HEK293 (cell line): ENCODE results near the gene USP38.

Experiments used
- CTCF ChIA-PET: fragments of 350-600 bp; formaldehyde crosslinking; extraction: SDS; loops from one replicate; lab custom pipeline; 2021; ENCODE audit warnings: antibody characterized with exemption; lab: Yijun Ruan, JAX
- POLR2A ChIA-PET: fragments of 300-600 bp; formaldehyde crosslinking; extraction: SDS; loops from one replicate; lab custom pipeline; 2020; ENCODE audit warnings: antibody characterized with exemption, inconsistent platforms; lab: Yijun Ruan, JAX
- H3K27ac ChIP-seq: fragments of 200-500 bp; sonication (Bioruptor generic); 2 replicates; pipeline ENCODE4 v1.5.1; 2014; ENCODE audit warnings: low read depth, low read length, control low read depth, inconsistent platforms; ENCODE audit errors: extremely low read depth
- H3K36me3 ChIP-seq, 2 experiments: fragments of 200-500 bp in 1 of 2; sonication (Bioruptor generic) in 1 of 2; 1 replicate in 1 of 2; 2 replicates in 1 of 2; pipeline ENCODE4 v1.5.1; 2014 to 2017; ENCODE audit warnings: inconsistent platforms in 2 of 2, low read length in 2 of 2; ENCODE audit not compliant: control insufficient read depth in 2 of 2, insufficient read depth in 1 of 2
- H3K4me1 ChIP-seq: fragments of 200-500 bp; sonication (Bioruptor generic); 2 replicates; pipeline ENCODE4 v1.5.1; 2014; ENCODE audit warnings: mild to moderate bottlenecking, low read length, inconsistent platforms; ENCODE audit not compliant: control insufficient read depth, insufficient read depth
- H3K4me3 ChIP-seq: 2 replicates; pipeline ENCODE4 v1.5.1; 2011; ENCODE audit warnings: low read depth, mild to moderate bottlenecking, control low read depth, low read length, moderate library complexity
- H3K9me3 ChIP-seq: fragments of 200-500 bp; sonication (Bioruptor generic); 2 replicates; pipeline ENCODE4 v1.5.1; 2014; ENCODE audit warnings: low read depth, low read length, inconsistent platforms; ENCODE audit not compliant: control insufficient read depth, insufficient read depth
- HOXC10 ChIP-seq: sonication (generic); formaldehyde crosslinking; IDR thresholded peaks from 2 replicates; pipeline ENCODE4 v1.8.1; 2023; ENCODE audit warnings: mild to moderate bottlenecking, missing genetic modification reagents
- INSM2 ChIP-seq: fragments of 450-650 bp; formaldehyde crosslinking; IDR thresholded peaks from 2 replicates; pipeline ENCODE4 v1.5.1; 2016; ENCODE audit warnings: missing biosample characterization, missing genetic modification characterization
- KLF10 ChIP-seq: fragments of 450-650 bp; IDR thresholded peaks from 2 replicates; pipeline ENCODE4 v1.5.1; 2018; ENCODE audit warnings: missing biosample characterization, mild to moderate bottlenecking, missing genetic modification characterization
- KLF7 ChIP-seq: fragments of 450-650 bp; formaldehyde crosslinking; IDR thresholded peaks from 2 replicates; pipeline ENCODE4 v1.5.1; 2016; ENCODE audit warnings: missing biosample characterization, missing genetic modification characterization, borderline replicate concordance
- OSR2 ChIP-seq: fragments of 450-650 bp; formaldehyde crosslinking; IDR thresholded peaks from 2 replicates; pipeline ENCODE4 v1.5.1; 2016; ENCODE audit warnings: missing biosample characterization, missing genetic modification characterization
- PRDM6 ChIP-seq: fragments of 450-650 bp; formaldehyde crosslinking; IDR thresholded peaks from 2 replicates; pipeline ENCODE4 v1.5.1; 2017; ENCODE audit warnings: missing biosample characterization, missing genetic modification characterization
- RBAK ChIP-seq: fragments of 450-650 bp; formaldehyde crosslinking; IDR thresholded peaks from 2 replicates; pipeline ENCODE4 v1.5.1; 2016; ENCODE audit warnings: missing biosample characterization, missing genetic modification characterization
- SP3 ChIP-seq: fragments of 450-650 bp; formaldehyde crosslinking; IDR thresholded peaks from 2 replicates; pipeline ENCODE4 v1.5.1; 2016; ENCODE audit warnings: missing biosample characterization, missing genetic modification characterization
- SP7 ChIP-seq: fragments of 450-650 bp; formaldehyde crosslinking; IDR thresholded peaks from 2 replicates; pipeline ENCODE4 v1.5.1; 2016; ENCODE audit warnings: missing biosample characterization, missing genetic modification characterization
- YY1 ChIP-seq: fragments of 450-650 bp; formaldehyde crosslinking; IDR thresholded peaks from 2 replicates; pipeline ENCODE4 v1.5.1; 2018; ENCODE audit warnings: missing biosample characterization, missing genetic modification characterization
- ZBTB10 ChIP-seq: fragments of 450-650 bp; formaldehyde crosslinking; IDR thresholded peaks from 2 replicates; pipeline ENCODE4 v1.5.1; 2016; ENCODE audit warnings: missing biosample characterization, missing genetic modification characterization
- ZBTB48 ChIP-seq: fragments of 450-650 bp; formaldehyde crosslinking; IDR thresholded peaks from 2 replicates; pipeline ENCODE4 v1.5.1; 2016; ENCODE audit warnings: missing biosample characterization, missing genetic modification characterization
- ZFHX2 ChIP-seq: fragments of 450-650 bp; formaldehyde crosslinking; conservative IDR thresholded peaks from 2 replicates; pipeline ENCODE4 v1.5.1; 2016; ENCODE audit warnings: missing biosample characterization, missing genetic modification characterization
- ZNF140 ChIP-seq: fragments of 450-650 bp; formaldehyde crosslinking; IDR thresholded peaks from 2 replicates; pipeline ENCODE4 v1.5.1; 2016; ENCODE audit warnings: missing biosample characterization, missing genetic modification characterization
- ZNF266 ChIP-seq: fragments of 450-650 bp; formaldehyde crosslinking; IDR thresholded peaks from 2 replicates; pipeline ENCODE4 v1.5.1; 2016; ENCODE audit warnings: missing biosample characterization, missing genetic modification characterization, low read depth
- ZNF274 ChIP-seq, 2 experiments: fragments of 200-500 bp in 1 of 2; fragments of 450-650 bp in 1 of 2; sonication (Bioruptor generic) in 1 of 2; formaldehyde crosslinking in 1 of 2; IDR thresholded peaks; 2 replicates each; pipeline versions ENCODE4 v1.5.1 to v1.6.1; 2014 to 2016; ENCODE audit warnings: borderline replicate concordance in 1 of 2, inconsistent platforms in 1 of 2, low read length in 1 of 2, missing biosample characterization in 1 of 2, missing genetic modification characterization in 1 of 2
- ZNF366 ChIP-seq: fragments of 450-650 bp; formaldehyde crosslinking; conservative IDR thresholded peaks from 2 replicates; pipeline ENCODE4 v1.5.1; 2016; ENCODE audit warnings: missing biosample characterization, missing genetic modification characterization
- ZNF555 ChIP-seq: fragments of 450-650 bp; formaldehyde crosslinking; conservative IDR thresholded peaks from 2 replicates; pipeline ENCODE4 v1.5.1; 2017; ENCODE audit warnings: missing biosample characterization, mild to moderate bottlenecking, missing genetic modification characterization, inconsistent platforms
- ZNF629 ChIP-seq: fragments of 450-650 bp; formaldehyde crosslinking; IDR thresholded peaks from 2 replicates; pipeline ENCODE4 v1.5.1; 2017; ENCODE audit warnings: missing biosample characterization, missing genetic modification characterization
- ZNF645 ChIP-seq: fragments of 450-650 bp; formaldehyde crosslinking; IDR thresholded peaks from 2 replicates; pipeline ENCODE4; 2016; ENCODE audit warnings: missing biosample characterization, missing genetic modification characterization
- ZNF670 ChIP-seq: fragments of 450-650 bp; formaldehyde crosslinking; IDR thresholded peaks from 2 replicates; pipeline ENCODE4 v1.5.1; 2016; ENCODE audit warnings: missing biosample characterization, missing genetic modification characterization, low read depth
- ZNF677 ChIP-seq: fragments of 450-650 bp; IDR thresholded peaks from 2 replicates; pipeline ENCODE4 v1.5.0; 2018; ENCODE audit warnings: missing biosample characterization, mild to moderate bottlenecking, missing genetic modification characterization, moderate library complexity
- ZNF777 ChIP-seq: fragments of 450-650 bp; formaldehyde crosslinking; IDR thresholded peaks from 2 replicates; pipeline ENCODE4 v1.5.1; 2017; ENCODE audit warnings: missing biosample characterization, missing genetic modification characterization, borderline replicate concordance
- TF ChIP-seq, protein P1 (sequence below): fragments of 450-650 bp; formaldehyde crosslinking; IDR thresholded peaks from 2 replicates; pipeline ENCODE4 v1.5.1; 2016; ENCODE audit warnings: missing biosample characterization, missing genetic modification characterization
- TF ChIP-seq, protein P2 (sequence below): fragments of 450-650 bp; formaldehyde crosslinking; IDR thresholded peaks from 2 replicates; pipeline ENCODE4 v1.5.1; 2016; ENCODE audit warnings: missing biosample characterization, missing genetic modification characterization, low read depth
- TF ChIP-seq, protein P3 (sequence below): fragments of 450-650 bp; formaldehyde crosslinking; IDR thresholded peaks from 2 replicates; pipeline ENCODE4 v1.5.1; 2016; ENCODE audit warnings: missing biosample characterization, missing genetic modification characterization

USP38 gene

DNA sequence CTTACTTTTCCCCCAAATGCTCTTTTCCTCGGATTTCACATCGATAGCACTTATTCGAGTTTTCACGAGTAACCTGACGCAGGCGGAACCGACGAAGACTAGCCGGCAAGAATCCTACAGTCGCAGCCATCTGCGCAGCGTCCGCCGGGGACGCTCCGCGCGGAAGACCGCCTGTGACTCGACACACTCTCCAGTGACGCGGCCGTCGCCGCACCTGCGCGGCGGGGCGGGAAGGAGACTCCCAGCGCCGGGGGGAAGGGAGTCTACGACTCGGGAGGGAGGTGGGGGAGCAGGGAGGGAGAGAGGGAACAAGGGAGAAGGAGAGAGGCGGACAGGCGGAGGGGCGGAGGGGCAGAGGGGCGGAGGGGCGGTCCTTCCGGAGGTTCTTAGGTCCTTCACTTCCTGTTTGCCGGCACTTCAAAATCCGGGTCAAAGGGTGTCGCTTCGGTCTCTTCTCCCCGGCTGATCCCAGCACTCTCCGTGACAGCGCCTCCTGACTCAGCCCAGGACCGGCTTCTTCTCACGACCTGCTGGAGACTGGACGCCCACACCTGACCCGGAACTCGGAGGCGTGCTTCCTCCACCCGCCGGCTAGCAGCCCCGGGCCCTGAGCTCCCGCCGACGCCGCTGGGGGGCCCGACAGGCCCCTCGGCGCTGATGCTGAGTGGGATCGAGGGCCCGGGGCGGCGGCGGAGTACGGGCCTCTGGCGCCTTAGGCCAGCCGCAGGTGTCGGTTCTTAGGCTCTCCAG lies at the start of gene USP38:
USP38 (plus strand) TSS at position 415 of the 750 bp plus-strand sequence. CDS start 534 bp downstream, outside the sequence.
- CTCF ChIA-PET, result no interaction called here
- POLR2A ChIA-PET, result no interaction called here
- TF ChIP-seq ZNF629 (tag by site-specific recombination) (0 out of 2 replicates have a peak, but pooled peaks have one; percentile 59), ZFHX2 (tag by site-specific recombination) (peak; percentile 77), YY1 (no peak; the same call in 1 of the 2 replicates), ZNF555 (tag by site-specific recombination) (no peak), SP7 (peak; percentile 44; the same call in 1 of the 2 replicates), KLF7 (no peak), ZNF366 (tag by site-specific recombination) (peak; percentile 87), RBAK (tag by site-specific recombination) (no peak), SP3 (tag by site-specific recombination) (peak; percentile 50), INSM2 (0 out of 2 replicates have a peak, but pooled peaks have one; percentile 7), ZNF274 (IDR thresholded peaks at IDR 0.05; ENCODE audit: low read length) (no peak), ZNF274 (tag by site-specific recombination; IDR thresholded peaks at IDR 0.05; ENCODE audit: borderline replicate concordance) (no peak), ZNF645 (tag by site-specific recombination) (no peak), ZNF266 (tag by site-specific recombination) (no peak), KLF10 (tag by site-specific recombination) (no peak), ZBTB10 (tag by site-specific recombination) (no peak), ZNF140 (no peak), OSR2 (tag by site-specific recombination) (no peak), ZNF670 (no peak), ZBTB48 (tag by site-specific recombination) (no peak), ZNF777 (tag by site-specific recombination) (no peak), PRDM6 (peak; percentile 39; the same call in 1 of the 2 replicates), ZNF677 (no peak), HOXC10 (CRISPR knock-in tag) (no peak)
- TF ChIP-seq, protein P1, sequence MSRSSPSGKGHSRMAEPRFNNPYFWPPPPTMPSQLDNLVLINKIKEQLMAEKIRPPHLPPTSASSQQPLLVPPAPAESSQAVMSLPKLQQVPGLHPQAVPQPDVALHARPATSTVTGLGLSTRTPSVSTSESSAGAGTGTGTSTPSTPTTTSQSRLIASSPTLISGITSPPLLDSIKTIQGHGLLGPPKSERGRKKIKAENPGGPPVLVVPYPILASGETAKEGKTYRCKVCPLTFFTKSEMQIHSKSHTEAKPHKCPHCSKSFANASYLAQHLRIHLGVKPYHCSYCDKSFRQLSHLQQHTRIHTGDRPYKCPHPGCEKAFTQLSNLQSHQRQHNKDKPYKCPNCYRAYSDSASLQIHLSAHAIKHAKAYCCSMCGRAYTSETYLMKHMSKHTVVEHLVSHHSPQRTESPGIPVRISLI (tag by site-specific recombination), result no peak
- TF ChIP-seq, protein P2, sequence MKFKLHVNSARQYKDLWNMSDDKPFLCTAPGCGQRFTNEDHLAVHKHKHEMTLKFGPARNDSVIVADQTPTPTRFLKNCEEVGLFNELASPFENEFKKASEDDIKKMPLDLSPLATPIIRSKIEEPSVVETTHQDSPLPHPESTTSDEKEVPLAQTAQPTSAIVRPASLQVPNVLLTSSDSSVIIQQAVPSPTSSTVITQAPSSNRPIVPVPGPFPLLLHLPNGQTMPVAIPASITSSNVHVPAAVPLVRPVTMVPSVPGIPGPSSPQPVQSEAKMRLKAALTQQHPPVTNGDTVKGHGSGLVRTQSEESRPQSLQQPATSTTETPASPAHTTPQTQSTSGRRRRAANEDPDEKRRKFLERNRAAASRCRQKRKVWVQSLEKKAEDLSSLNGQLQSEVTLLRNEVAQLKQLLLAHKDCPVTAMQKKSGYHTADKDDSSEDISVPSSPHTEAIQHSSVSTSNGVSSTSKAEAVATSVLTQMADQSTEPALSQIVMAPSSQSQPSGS (tag by site-specific recombination), result no peak
- TF ChIP-seq, protein P3, sequence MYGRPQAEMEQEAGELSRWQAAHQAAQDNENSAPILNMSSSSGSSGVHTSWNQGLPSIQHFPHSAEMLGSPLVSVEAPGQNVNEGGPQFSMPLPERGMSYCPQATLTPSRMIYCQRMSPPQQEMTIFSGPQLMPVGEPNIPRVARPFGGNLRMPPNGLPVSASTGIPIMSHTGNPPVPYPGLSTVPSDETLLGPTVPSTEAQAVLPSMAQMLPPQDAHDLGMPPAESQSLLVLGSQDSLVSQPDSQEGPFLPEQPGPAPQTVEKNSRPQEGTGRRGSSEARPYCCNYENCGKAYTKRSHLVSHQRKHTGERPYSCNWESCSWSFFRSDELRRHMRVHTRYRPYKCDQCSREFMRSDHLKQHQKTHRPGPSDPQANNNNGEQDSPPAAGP (tag by site-specific recombination), result 0 out of 2 replicates have a peak, but pooled peaks have one; percentile 26

More for the DNA sequence above, at the start of gene USP38:
- H3K36me3 ChIP-seq, result peaks cover 0 to 32% of the 10 kb centered on the region in 2 experiments
- no peaks in the 10 kb centered on the region for H3K9me3 ChIP-seq
- peak within 1 kb of the TSS; percentile 92 for H3K27ac ChIP-seq
- H3K4me1 ChIP-seq, result peaks cover 2% of the 10 kb centered on the region; the same call in 1 of the 2 replicates
- peak within 1 kb of the TSS; percentile 89 for H3K4me3 ChIP-seq
